HG03108 (cell line): ENCODE data around the gene WDR59.
"Not testable (repeated sequence)": the region's sequence is repeated elsewhere in the genome, so short reads cannot be mapped to it uniquely, and the experiment has no call there.

Source experiments
- ATAC-seq: cut with Tn5 transposase; IDR thresholded peaks from one replicate; pipeline ENCODE4 v1.9.1; 2021; ENCODE audit warnings: moderate library complexity; ENCODE audit not compliant: unreplicated experiment

The WDR59 gene

GRCh38 chr16:74908759-74909158 lies 76.2 kb downstream of the WDR59 start:
- ATAC-seq, result not testable (repeated sequence)

GRCh38 chr16:74903901-74904678 lies 80.8 kb downstream of the WDR59 start:
- no peak for ATAC-seq

- no peak for ATAC-seq
Measured at GRCh38 chr16:74903120-74903519, 81.8 kb downstream of the WDR59 start.

- no peak for ATAC-seq
Measured at GRCh38 chr16:74902161-74902560, 82.8 kb downstream of the WDR59 start.

GRCh38 chr16:74901606-74902005 lies 83.3 kb downstream of the WDR59 start:
- ATAC-seq, result no peak

- no peak for ATAC-seq
Measured at GRCh38 chr16:74899816-74900215, 85.1 kb downstream of the WDR59 start.

GRCh38 chr16:74898659-74899058 lies 86.3 kb downstream of the WDR59 start:
- no peak for ATAC-seq

- no peak for ATAC-seq
Measured at GRCh38 chr16:74896389-74897370, 88.2 kb downstream of the WDR59 start.

- ATAC-seq, result no peak
Measured at GRCh38 chr16:74893541-74893940, 91.4 kb downstream of the WDR59 start.

GRCh38 chr16:74892574-74893461 lies 92.1 kb downstream of the WDR59 start:
- peak; percentile 84 for ATAC-seq

GRCh38 chr16:74888888-74889287 lies 96.0 kb downstream of the WDR59 start:
- ATAC-seq, result no peak

- no peak for ATAC-seq
Measured at GRCh38 chr16:74888232-74888862, 96.6 kb downstream of the WDR59 start.

GRCh38 chr16:74887084-74887483 lies 97.8 kb downstream of the WDR59 start:
- ATAC-seq, result no peak

- ATAC-seq, result no peak
Measured at GRCh38 chr16:74877706-74878105, 107.2 kb downstream of the WDR59 start.

- ATAC-seq, result no peak
Measured at GRCh38 chr16:74874912-74875546, 109.9 kb downstream of the WDR59 start.

GRCh38 chr16:74874123-74874522 lies 110.8 kb downstream of the WDR59 start:
- no peak for ATAC-seq

- no peak for ATAC-seq
Measured at GRCh38 chr16:74872302-74872701, 112.6 kb downstream of the WDR59 start.

- no peak for ATAC-seq
Measured at GRCh38 chr16:74871608-74872007, 113.3 kb downstream of the WDR59 start.

GRCh38 chr16:74868501-74868900 lies 116.4 kb downstream of the WDR59 start:
- no peak for ATAC-seq

GRCh38 chr16:74868035-74868434 lies 116.9 kb downstream of the WDR59 start:
- no peak for ATAC-seq
